Testis (tissue), 2 donors: ENCODE data around the gene LARGE1.

Experiments
- POLR2A ChIP-seq: fragments of 450-650 bp; IDR thresholded peaks from one replicate; pipeline ENCODE4 v1.6.1; 2017; ENCODE audit warnings: antibody characterized with exemption, mild to moderate bottlenecking, moderate library complexity
- TF ChIP-seq, protein P1 (sequence below), 3 experiments: fragments of 450-650 bp in 2 of 3; fragments of 200-600 bp in 1 of 3; sonication (generic) in 1 of 3; IDR thresholded peaks; one replicate each; pipeline ENCODE4 v1.5.1; 2016 to 2019; ENCODE audit warnings: antibody characterized with exemption in 3 of 3, mild to moderate bottlenecking in 2 of 3, moderate library complexity in 1 of 3

DNA sequence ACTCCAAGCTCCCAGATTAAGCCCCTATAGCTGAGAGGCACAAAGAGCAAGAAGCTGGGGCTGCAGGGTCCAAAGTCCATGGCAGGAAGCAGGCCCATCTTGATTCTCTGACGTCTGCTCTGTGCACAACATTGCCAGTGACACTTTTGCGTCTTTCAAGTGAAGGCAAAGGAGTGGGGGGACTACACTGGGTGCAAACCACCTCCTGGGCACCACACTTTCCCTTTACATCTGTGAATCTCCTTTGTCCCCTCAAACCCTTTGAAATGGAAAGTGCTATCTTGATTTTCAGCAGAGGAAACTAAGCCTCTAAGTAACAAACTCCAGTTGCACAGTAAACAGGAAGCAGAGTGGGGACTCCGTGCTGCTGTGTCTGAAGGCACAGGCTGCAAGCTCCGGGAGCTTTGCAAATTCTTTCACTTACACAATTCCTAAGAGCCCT, 428.0 kb downstream of the LARGE1 start:
- no peak for TF ChIP-seq POLR2A
- TF ChIP-seq, protein P1, sequence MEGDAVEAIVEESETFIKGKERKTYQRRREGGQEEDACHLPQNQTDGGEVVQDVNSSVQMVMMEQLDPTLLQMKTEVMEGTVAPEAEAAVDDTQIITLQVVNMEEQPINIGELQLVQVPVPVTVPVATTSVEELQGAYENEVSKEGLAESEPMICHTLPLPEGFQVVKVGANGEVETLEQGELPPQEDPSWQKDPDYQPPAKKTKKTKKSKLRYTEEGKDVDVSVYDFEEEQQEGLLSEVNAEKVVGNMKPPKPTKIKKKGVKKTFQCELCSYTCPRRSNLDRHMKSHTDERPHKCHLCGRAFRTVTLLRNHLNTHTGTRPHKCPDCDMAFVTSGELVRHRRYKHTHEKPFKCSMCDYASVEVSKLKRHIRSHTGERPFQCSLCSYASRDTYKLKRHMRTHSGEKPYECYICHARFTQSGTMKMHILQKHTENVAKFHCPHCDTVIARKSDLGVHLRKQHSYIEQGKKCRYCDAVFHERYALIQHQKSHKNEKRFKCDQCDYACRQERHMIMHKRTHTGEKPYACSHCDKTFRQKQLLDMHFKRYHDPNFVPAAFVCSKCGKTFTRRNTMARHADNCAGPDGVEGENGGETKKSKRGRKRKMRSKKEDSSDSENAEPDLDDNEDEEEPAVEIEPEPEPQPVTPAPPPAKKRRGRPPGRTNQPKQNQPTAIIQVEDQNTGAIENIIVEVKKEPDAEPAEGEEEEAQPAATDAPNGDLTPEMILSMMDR (IDR thresholded peaks at IDR 0.05): no peak
